ENCODE results near the gene CDC42BPB. TPM values are rescaled to one million over a fixed set of nuclear protein-coding genes. Genes with fewer than 3 reads are reported as not detected.
"Not testable (repeated sequence)": the region's sequence is repeated elsewhere in the genome, so short reads cannot be mapped to it uniquely, and the experiment has no call there.

The CDC42BPB gene
- total RNA-seq, 1 donor from 2014 or later, result 105 TPM

GRCh38 chr14:103027451-103027850 lies 29.9 kb downstream of the CDC42BPB start:
- H3K4me1 ChIP-seq, result peaks cover 60% of the 10 kb centered on the region
- no peak overlapping the region for H3K4me3 ChIP-seq
- intact Hi-C loops (cut with DNase I), result no loop called here
- no peak for DNase-seq (ENCODE audit: extremely low spot score in 2 of 2)
- TF ChIP-seq CTCF (IDR thresholded peaks at IDR 0.05) (no peak), POLR2A (IDR thresholded peaks at IDR 0.05) (no peak), POLR2AphosphoS5 (IDR thresholded peaks at IDR 0.05; ENCODE audit: insufficient read depth in 1 of 2, low read depth in 1 of 2) (no peak)
- no peaks in the 10 kb centered on the region for H3K36me3 ChIP-seq
- no peaks in the 10 kb centered on the region for H3K9me3 ChIP-seq
- no peaks in the 10 kb centered on the region for H3K27me3 ChIP-seq
- H3K27ac ChIP-seq, result no peak overlapping the region

- Histone ChIP-seq H3K9me3 (no peaks in the 10 kb centered on the region), H3K4me1 (peaks cover 62% of the 10 kb centered on the region), H3K4me3 (no peak overlapping the region), H3K27me3 (no peaks in the 10 kb centered on the region), H3K36me3 (no peaks in the 10 kb centered on the region), H3K27ac (no peak overlapping the region)
- TF ChIP-seq POLR2AphosphoS5 (IDR thresholded peaks at IDR 0.05; ENCODE audit: insufficient read depth in 1 of 2, low read depth in 1 of 2) (no peak), CTCF (IDR thresholded peaks at IDR 0.05) (no peak), POLR2A (IDR thresholded peaks at IDR 0.05) (no peak)
- intact Hi-C loops (cut with DNase I), result no loop called here
- DNase-seq (ENCODE audit: extremely low spot score in 2 of 2), result no peak
These were observed 30.4 kb downstream of the CDC42BPB start for GRCh38 chr14:103026988-103027387.

DNA sequence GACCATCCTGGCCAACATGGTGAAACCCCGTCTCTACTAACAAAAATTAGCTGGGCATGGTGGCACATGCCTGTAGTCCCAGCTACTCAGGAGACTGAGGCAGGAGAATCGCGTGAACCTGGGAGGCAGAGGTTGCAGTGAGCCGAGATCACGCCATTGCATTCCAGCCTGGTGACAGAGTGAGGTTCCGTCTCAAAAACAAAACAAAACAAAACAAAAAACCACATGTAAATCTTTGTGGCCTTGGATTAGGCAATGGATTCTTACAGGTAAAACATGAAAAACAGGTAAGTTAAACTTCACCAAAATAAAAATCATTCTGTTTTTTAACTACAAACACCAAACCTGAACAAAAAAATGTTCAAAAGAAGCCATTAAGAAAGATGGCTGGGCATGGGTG lies 31.2 kb downstream of the CDC42BPB start:
- H3K27ac ChIP-seq; H3K27me3 ChIP-seq; intact Hi-C loops (cut with DNase I); H3K4me3 ChIP-seq; H3K36me3 ChIP-seq; H3K9me3 ChIP-seq; DNase-seq (ENCODE audit: extremely low spot score in 2 of 2): not testable (repeated sequence)
- peaks cover 61% of the 10 kb centered on the region for H3K4me1 ChIP-seq

DNA sequence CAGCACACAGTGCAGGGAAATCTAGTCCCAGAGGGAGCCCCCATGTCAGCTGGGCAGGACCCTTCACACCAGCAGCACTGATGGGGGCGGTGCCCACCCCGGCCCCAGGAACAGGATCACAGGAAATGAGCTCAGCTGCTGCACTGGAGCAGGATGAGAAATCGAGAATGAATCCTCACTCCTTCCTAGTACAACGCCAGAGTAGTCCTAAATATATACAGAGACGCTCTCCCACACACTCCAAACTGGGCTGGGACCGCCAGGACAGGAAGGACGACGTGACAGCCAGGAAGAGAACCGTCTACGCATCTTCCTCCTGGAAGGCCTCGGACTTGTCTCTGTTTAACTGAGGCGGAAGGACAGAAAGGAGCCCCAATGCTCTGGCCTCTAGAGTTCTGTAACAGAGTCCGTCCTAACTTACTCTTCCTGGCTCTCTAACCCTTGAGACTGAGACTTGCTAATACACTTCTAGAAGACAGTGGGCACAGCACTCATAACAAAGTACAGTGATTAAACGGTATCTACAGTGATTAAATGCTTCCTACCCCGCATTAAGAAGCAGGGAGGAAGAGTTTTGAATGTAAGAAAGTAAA lies 33.4 kb downstream of the CDC42BPB start:
- no peak overlapping the region for H3K27ac ChIP-seq
- intact Hi-C loops (cut with DNase I), result no loop called here

DNA sequence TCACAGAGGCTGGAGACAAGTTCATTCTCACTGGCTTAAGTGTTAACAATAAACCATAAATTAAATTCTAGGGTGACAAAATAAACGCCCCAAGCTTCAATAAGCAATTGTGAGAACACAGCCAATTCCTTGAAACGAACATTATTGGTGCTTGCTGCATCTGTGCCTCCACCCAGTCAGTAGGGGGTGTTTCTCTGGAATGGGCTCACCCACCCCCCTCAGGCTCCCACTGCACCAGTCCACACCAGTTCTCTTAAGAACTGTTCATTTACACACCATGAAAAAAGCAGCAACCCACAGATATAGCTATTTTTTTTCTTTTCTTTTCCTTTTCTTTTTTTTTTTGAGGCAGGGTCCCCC lies 34.7 kb downstream of the CDC42BPB start:
- DNase-seq (ENCODE audit: extremely low spot score in 2 of 2), result no peak
- H3K36me3 ChIP-seq, result no peaks in the 10 kb centered on the region
- intact Hi-C loops (cut with DNase I), result no loop called here
- TF ChIP-seq POLR2AphosphoS5 (IDR thresholded peaks at IDR 0.05; ENCODE audit: insufficient read depth in 1 of 2, low read depth in 1 of 2) (no peak), POLR2A (IDR thresholded peaks at IDR 0.05) (no peak), CTCF (IDR thresholded peaks at IDR 0.05) (no peak)
- peaks cover 67% of the 10 kb centered on the region for H3K4me1 ChIP-seq
- H3K4me3 ChIP-seq, result no peak overlapping the region
- H3K9me3 ChIP-seq, result no peaks in the 10 kb centered on the region
- H3K27me3 ChIP-seq, result no peaks in the 10 kb centered on the region
- no peak overlapping the region for H3K27ac ChIP-seq

More for the DNA sequence above, 33.4 kb downstream of the CDC42BPB start:
- TF ChIP-seq POLR2A (IDR thresholded peaks at IDR 0.05) (no peak), CTCF (IDR thresholded peaks at IDR 0.05) (no peak), POLR2AphosphoS5 (IDR thresholded peaks at IDR 0.05; ENCODE audit: insufficient read depth in 1 of 2, low read depth in 1 of 2) (no peak)
- Histone ChIP-seq H3K9me3 (no peaks in the 10 kb centered on the region), H3K36me3 (no peaks in the 10 kb centered on the region), H3K4me1 (peaks cover 62% of the 10 kb centered on the region), H3K27me3 (no peaks in the 10 kb centered on the region), H3K4me3 (no peak overlapping the region)
- DNase-seq (ENCODE audit: extremely low spot score in 2 of 2), result no peak

Measured in vagina (tissue), 2 donors.